ENCODE results near the gene MRNIP.

GRCh38 chr5:179823937-179824744, 34.5 kb downstream of the MRNIP start:
- TF ChIP-seq CTCF (IDR thresholded peaks at IDR 0.05; ENCODE audit: low read depth, low read length, poor library complexity, severe bottlenecking) (no peak), EZH2phosphoT487 (IDR thresholded peaks at IDR 0.05; ENCODE audit: borderline replicate concordance, low read length) (no peak)
